KG1 (cell line): ENCODE measurements around the gene LASP1.
A peak's percentile ranks its signal among the peaks of the same experiment; 100 is the strongest.

Experiments used
- DNase-seq: peaks from one replicate; lab custom pipeline; 2025; lab: John Stamatoyannopoulos, UW

The LASP1 gene

GRCh38 chr17:38886643-38887010 lies 16.8 kb downstream of the LASP1 start:
- DNase-seq = no peak

- DNase-seq = no peak
Observed at GRCh38 chr17:38888842-38889241, 19.0 kb downstream of the LASP1 start.

GRCh38 chr17:38889745-38890409 lies 20.0 kb downstream of the LASP1 start:
- DNase-seq = no peak

- DNase-seq = no peak
Observed at GRCh38 chr17:38890410-38890746, 20.5 kb downstream of the LASP1 start.

- no peak for DNase-seq
Observed at GRCh38 chr17:38891441-38891840, 21.6 kb downstream of the LASP1 start.

- no peak for DNase-seq
Observed at GRCh38 chr17:38892083-38892482, 22.2 kb downstream of the LASP1 start.

- DNase-seq = no peak
Observed at GRCh38 chr17:38892620-38893019, 22.8 kb downstream of the LASP1 start.

- DNase-seq = no peak
Observed at GRCh38 chr17:38893113-38893512, 23.3 kb downstream of the LASP1 start.

GRCh38 chr17:38893607-38894006 lies 23.7 kb downstream of the LASP1 start:
- peak; percentile 78 for DNase-seq

GRCh38 chr17:38894276-38894675 lies 24.4 kb downstream of the LASP1 start:
- DNase-seq = no peak

GRCh38 chr17:38896346-38896954 lies 26.6 kb downstream of the LASP1 start:
- no peak for DNase-seq

GRCh38 chr17:38897176-38897575 lies 27.3 kb downstream of the LASP1 start:
- DNase-seq = no peak

- DNase-seq = no peak
Observed at GRCh38 chr17:38897671-38898290, 27.9 kb downstream of the LASP1 start.

GRCh38 chr17:38898291-38898679 lies 28.4 kb downstream of the LASP1 start:
- DNase-seq = no peak

- peak; percentile 88 for DNase-seq
Observed at GRCh38 chr17:38898812-38899348, 29.0 kb downstream of the LASP1 start.

- no peak for DNase-seq
Observed at GRCh38 chr17:38899421-38899820, 29.6 kb downstream of the LASP1 start.

GRCh38 chr17:38900978-38901656 lies 31.3 kb downstream of the LASP1 start:
- DNase-seq = peak; percentile 65

GRCh38 chr17:38903404-38903803 lies 33.5 kb downstream of the LASP1 start:
- DNase-seq = no peak

GRCh38 chr17:38904892-38905291 lies 35.0 kb downstream of the LASP1 start:
- no peak for DNase-seq

- no peak for DNase-seq
Observed at GRCh38 chr17:38905375-38905774, 35.5 kb downstream of the LASP1 start.

GRCh38 chr17:38906460-38907228 lies 36.8 kb downstream of the LASP1 start:
- DNase-seq = no peak
